DND-41 (cell line): ENCODE data around the gene PTPRG.

ENCODE experiments used
- ATAC-seq: fragments of 200-7000 bp; cut with Tn5 transposase; 3 replicates; pipeline ENCODE4 v1.9.1; 2021; ENCODE audit warnings: low read depth; ENCODE audit not compliant: insufficient read depth
- DNase-seq: peaks from one replicate; pipeline ENCODE4 v3.0.0-alpha.2; 2020
- H2AFZ ChIP-seq: 2 replicates; pipeline ENCODE4 v1.6.0; 2012; ENCODE audit warnings: low read depth, low read length
- H3K27ac ChIP-seq: 2 replicates; pipeline ENCODE4 v1.5.1; 2012; ENCODE audit warnings: low read length, inconsistent platforms
- H3K27me3 ChIP-seq: fragments of 200-600 bp; sonication (generic); 2 replicates; pipeline ENCODE4 v1.6.0; 2012; ENCODE audit warnings: low read length, mild to moderate bottlenecking, inconsistent platforms; ENCODE audit not compliant: insufficient read depth, poor library complexity
- H3K36me3 ChIP-seq: 2 replicates; pipeline ENCODE4 v1.5.1; 2012; ENCODE audit warnings: low read length, inconsistent platforms; ENCODE audit not compliant: insufficient read depth
- H3K4me1 ChIP-seq: 2 replicates; pipeline ENCODE4 v1.5.1; 2012; ENCODE audit warnings: mild to moderate bottlenecking, low read length; ENCODE audit not compliant: insufficient read depth
- H3K4me2 ChIP-seq: 2 replicates; pipeline ENCODE4 v1.6.0; 2012; ENCODE audit warnings: mild to moderate bottlenecking, moderate library complexity, low read length, inconsistent platforms; ENCODE audit not compliant: insufficient read depth
- H3K4me3 ChIP-seq, 2 experiments: fragments of 200-600 bp in 1 of 2; shearing (Covaris generic) in 1 of 2; 2 replicates each; pipeline ENCODE4 v1.5.1; 2012 to 2016; ENCODE audit warnings: inconsistent platforms in 2 of 2, low read length in 2 of 2, mild to moderate bottlenecking in 2 of 2, low read depth in 1 of 2, moderate library complexity in 1 of 2
- H3K79me2 ChIP-seq: 2 replicates; pipeline ENCODE4 v1.6.0; 2012; ENCODE audit warnings: low read length, inconsistent platforms; ENCODE audit not compliant: insufficient read depth
- H3K9ac ChIP-seq: 2 replicates; pipeline ENCODE4 v1.6.0; 2012; ENCODE audit warnings: low read depth, mild to moderate bottlenecking, inconsistent platforms, low read length, moderate library complexity
- H3K9me3 ChIP-seq: 2 replicates; pipeline ENCODE4 v1.5.1; 2012; ENCODE audit warnings: low read length, moderate library complexity, mild to moderate bottlenecking, inconsistent platforms; ENCODE audit not compliant: insufficient read depth, severe bottlenecking
- H4K20me1 ChIP-seq: 2 replicates; pipeline ENCODE4 v1.6.0; 2012; ENCODE audit warnings: low read length; ENCODE audit not compliant: insufficient read depth
- CTCF ChIP-seq: IDR thresholded peaks from 2 replicates; pipeline ENCODE4 v1.5.1; 2012; ENCODE audit warnings: borderline replicate concordance, low read length, moderate library complexity, mild to moderate bottlenecking; ENCODE audit not compliant: poor library complexity, severe bottlenecking; ENCODE audit errors: extremely low read depth
- EZH2 ChIP-seq: IDR thresholded peaks from 3 replicates; pipeline ENCODE4 v1.6.1; 2012; ENCODE audit warnings: borderline replicate concordance, low read depth, mild to moderate bottlenecking, moderate library complexity, low read length, inconsistent platforms; ENCODE audit not compliant: severe bottlenecking

PTPRG gene

GRCh38 chr3:62113092-62113491 is 551.7 kb downstream of the PTPRG start:
- Histone ChIP-seq H4K20me1 (no peaks in the 10 kb centered on the region), H3K4me2 (no peak overlapping the region), H3K27ac (no peak overlapping the region), H3K9ac (no peak overlapping the region), H3K4me1 (no peaks in the 10 kb centered on the region), H3K79me2 (no peaks in the 10 kb centered on the region), H3K27me3 (no peaks in the 10 kb centered on the region), H3K4me3 (no peak overlapping the region), H3K9me3 (no peaks in the 10 kb centered on the region), H3K36me3 (no peaks in the 10 kb centered on the region), H2AFZ (no peak overlapping the region)
- no peak for ATAC-seq
- no peak for DNase-seq
- no peak for TF ChIP-seq EZH2
- no peak for TF ChIP-seq CTCF

- TF ChIP-seq EZH2, result no peak
- no peak for TF ChIP-seq CTCF
- Histone ChIP-seq H3K9ac (no peak overlapping the region), H3K27ac (no peak overlapping the region), H3K9me3 (no peaks in the 10 kb centered on the region), H3K79me2 (no peaks in the 10 kb centered on the region), H2AFZ (no peak overlapping the region), H3K4me1 (no peaks in the 10 kb centered on the region), H3K4me3 (no peak overlapping the region), H3K36me3 (no peaks in the 10 kb centered on the region), H3K4me2 (no peak overlapping the region), H4K20me1 (no peaks in the 10 kb centered on the region), H3K27me3 (no peaks in the 10 kb centered on the region)
- ATAC-seq, result no peak
- DNase-seq, result no peak
Measured at GRCh38 chr3:62114763-62115162, 553.4 kb downstream of the PTPRG start.

- no peaks in the 10 kb centered on the region for H3K27me3 ChIP-seq
- no peak overlapping the region for H3K27ac ChIP-seq
- no peak overlapping the region for H3K9ac ChIP-seq
- no peaks in the 10 kb centered on the region for H4K20me1 ChIP-seq
- no peaks in the 10 kb centered on the region for H3K9me3 ChIP-seq
- ATAC-seq (no peak), DNase-seq (no peak)
- no peak overlapping the region for H3K4me3 ChIP-seq
- H3K36me3 ChIP-seq, result no peaks in the 10 kb centered on the region
- H3K79me2 ChIP-seq, result no peaks in the 10 kb centered on the region
- H2AFZ ChIP-seq, result no peak overlapping the region
- H3K4me1 ChIP-seq, result no peaks in the 10 kb centered on the region
- no peak overlapping the region for H3K4me2 ChIP-seq
- TF ChIP-seq CTCF (no peak), EZH2 (no peak)
Measured at GRCh38 chr3:62117903-62118548, 556.7 kb downstream of the PTPRG start.
